SKM-1 (cell line): Measurements from ENCODE around the gene PIBF1.
"Not testable (repeated sequence)": the region's sequence is repeated elsewhere in the genome, so short reads cannot be mapped to it uniquely, and the experiment has no call there.

ENCODE experiments used
- DNase-seq: peaks from one replicate; lab custom pipeline; 2025; ENCODE audit not compliant: unreplicated experiment; lab: John Stamatoyannopoulos, UW

PIBF1 gene

GRCh38 chr13:72820898-72821279 is 39.0 kb downstream of the PIBF1 start:
- no peak for DNase-seq

GRCh38 chr13:72823081-72823480 is 41.1 kb downstream of the PIBF1 start:
- DNase-seq, result no peak

- no peak for DNase-seq
Measured at GRCh38 chr13:72823724-72824123, 41.8 kb downstream of the PIBF1 start.

GRCh38 chr13:72834601-72835000 is 52.7 kb downstream of the PIBF1 start:
- DNase-seq, result no peak

- peak; percentile 50 for DNase-seq
Measured at GRCh38 chr13:72839831-72840426, 58.0 kb downstream of the PIBF1 start.

- no peak for DNase-seq
Measured at GRCh38 chr13:72842991-72843390, 61.1 kb downstream of the PIBF1 start.

GRCh38 chr13:72845148-72845547 is 63.2 kb downstream of the PIBF1 start:
- not testable (repeated sequence) for DNase-seq

- no peak for DNase-seq
Measured at GRCh38 chr13:72849571-72849970, 67.6 kb downstream of the PIBF1 start.

GRCh38 chr13:72850959-72851677 is 69.2 kb downstream of the PIBF1 start:
- DNase-seq, result no peak

- no peak for DNase-seq
Measured at GRCh38 chr13:72851678-72852014, 69.7 kb downstream of the PIBF1 start.

- no peak for DNase-seq
Measured at GRCh38 chr13:72852207-72852606, 70.3 kb downstream of the PIBF1 start.

GRCh38 chr13:72853000-72853399 is 71.1 kb downstream of the PIBF1 start:
- no peak for DNase-seq

GRCh38 chr13:72864142-72865011 is 82.4 kb downstream of the PIBF1 start:
- no peak for DNase-seq

GRCh38 chr13:72868229-72868628 is 86.3 kb downstream of the PIBF1 start:
- DNase-seq, result no peak

GRCh38 chr13:72875233-72875632 is 93.3 kb downstream of the PIBF1 start:
- DNase-seq, result no peak

- no peak for DNase-seq
Measured at GRCh38 chr13:72884101-72884500, 102.2 kb downstream of the PIBF1 start.

- no peak for DNase-seq
Measured at GRCh38 chr13:72886272-72887067, 104.5 kb downstream of the PIBF1 start.

- DNase-seq, result no peak
Measured at GRCh38 chr13:72889495-72889894, 107.6 kb downstream of the PIBF1 start.

GRCh38 chr13:72890546-72890945 is 108.6 kb downstream of the PIBF1 start:
- no peak for DNase-seq

GRCh38 chr13:72891423-72891822 is 109.5 kb downstream of the PIBF1 start:
- no peak for DNase-seq

- no peak for DNase-seq
Measured at GRCh38 chr13:72896869-72897268, 114.9 kb downstream of the PIBF1 start.
